Measurements from ENCODE around the gene CDH13. TPM values are rescaled to one million over a fixed set of nuclear protein-coding genes. Genes with fewer than 3 reads are reported as not detected.

The CDH13 gene
- total and polyA plus RNA-seq, 2 experiments from 2014 or later: 1.6 to 4.4 TPM

- Mint-ChIP-seq H3K27me3 (ENCODE audit: insufficient read depth, low read depth, poor library complexity) (peaks cover 2% of the 10 kb centered on the region), H3K36me3 (ENCODE audit: low read depth) (peaks cover 1% of the 10 kb centered on the region; the same call in 2 of the 3 replicates), H3K4me1 (peaks cover 2% of the 10 kb centered on the region; the same call in 1 of the 3 replicates), H3K27ac (no peak overlapping the region), H3K4me3 (no peak overlapping the region), H3K9me3 (peaks cover 5% of the 10 kb centered on the region; the same call in 2 of the 3 replicates)
- ATAC-seq: no peak
- Histone ChIP-seq H3K27me3 (ENCODE audit: insufficient read depth) (no peaks in the 10 kb centered on the region), H3K4me1 (ENCODE audit: insufficient read depth) (0 out of 2 replicates have a peak, but pooled peaks cover 4% of the 10 kb centered on the region), H3K9me2 (ENCODE audit: insufficient read depth) (peaks cover 12% of the 10 kb centered on the region; the same call in 1 of the 2 replicates), H3K4me3 (no peak overlapping the region), H2AFZ (no peak overlapping the region), H3K79me2 (replicated peaks; ENCODE audit: insufficient read depth) (no peaks in the 10 kb centered on the region), H4K20me1 (replicated peaks; ENCODE audit: insufficient read depth) (no peaks in the 10 kb centered on the region), H3K27ac (ENCODE audit: low read depth) (no peak overlapping the region), H3K4me2 (no peak overlapping the region), H3K36me3 (ENCODE audit: insufficient read depth) (no peaks in the 10 kb centered on the region), H3F3A (replicated peaks; ENCODE audit: low read depth) (no peaks in the 10 kb centered on the region)
- DNase-seq (ENCODE audit: low spot score): no peak
- TF ChIP-seq ZNF114 (CRISPR knock-in tag; IDR thresholded peaks at IDR 0.05): no peak
- TF ChIP-seq CREB1 (CRISPR knock-in tag; IDR thresholded peaks at IDR 0.05; ENCODE audit: low read depth): no peak
- TF ChIP-seq, protein P1, sequence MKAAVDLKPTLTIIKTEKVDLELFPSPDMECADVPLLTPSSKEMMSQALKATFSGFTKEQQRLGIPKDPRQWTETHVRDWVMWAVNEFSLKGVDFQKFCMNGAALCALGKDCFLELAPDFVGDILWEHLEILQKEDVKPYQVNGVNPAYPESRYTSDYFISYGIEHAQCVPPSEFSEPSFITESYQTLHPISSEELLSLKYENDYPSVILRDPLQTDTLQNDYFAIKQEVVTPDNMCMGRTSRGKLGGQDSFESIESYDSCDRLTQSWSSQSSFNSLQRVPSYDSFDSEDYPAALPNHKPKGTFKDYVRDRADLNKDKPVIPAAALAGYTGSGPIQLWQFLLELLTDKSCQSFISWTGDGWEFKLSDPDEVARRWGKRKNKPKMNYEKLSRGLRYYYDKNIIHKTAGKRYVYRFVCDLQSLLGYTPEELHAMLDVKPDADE (IDR thresholded peaks at IDR 0.05): no peak
- no peak for TF ChIP-seq NANOG (IDR thresholded peaks at IDR 0.05; ENCODE audit: borderline replicate concordance)
- no peak for TF ChIP-seq JUNB (IDR thresholded peaks at IDR 0.05; ENCODE audit: unreplicated experiment)
- TF ChIP-seq EZH2phosphoT487 (IDR thresholded peaks at IDR 0.05; ENCODE audit: unreplicated experiment): no peak
- no peak for TF ChIP-seq REST (IDR thresholded peaks at IDR 0.05; ENCODE audit: unreplicated experiment)
Measured at GRCh38 chr16:82594114-82594513, 32.7 kb upstream of the CDH13 start.

DNA sequence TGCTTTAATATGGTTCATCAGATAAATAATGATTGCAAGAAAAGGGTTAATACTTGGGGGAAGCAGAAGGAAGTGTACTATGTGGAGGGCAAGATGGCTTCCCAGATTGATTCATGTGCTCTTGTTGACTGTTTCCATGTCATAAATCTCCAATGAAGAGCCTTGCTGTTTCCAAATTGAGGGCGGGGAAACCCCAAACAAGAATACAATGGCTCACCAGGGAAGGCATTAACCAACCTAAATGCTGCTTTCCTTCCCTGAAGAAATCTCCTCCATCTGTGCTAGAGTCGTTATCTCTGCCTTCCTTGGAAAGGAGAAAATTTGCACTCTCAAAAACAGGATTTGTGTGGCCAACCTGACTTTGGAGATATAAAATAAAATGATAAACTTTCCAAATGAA, 28.0 kb upstream of the CDH13 start:
- no peaks in the 10 kb centered on the region for H3K27me3 ChIP-seq (ENCODE audit: insufficient read depth)
- no peaks in the 10 kb centered on the region for H3F3A ChIP-seq (replicated peaks; ENCODE audit: low read depth)
- H3K79me2 ChIP-seq (replicated peaks; ENCODE audit: insufficient read depth): no peaks in the 10 kb centered on the region
- no peak for ATAC-seq
- no peak overlapping the region for H3K4me2 ChIP-seq
- no peak overlapping the region for H3K27ac ChIP-seq (ENCODE audit: low read depth)
- H4K20me1 ChIP-seq (replicated peaks; ENCODE audit: insufficient read depth): no peaks in the 10 kb centered on the region
- H3K9me2 ChIP-seq (ENCODE audit: insufficient read depth): peaks cover 11% of the 10 kb centered on the region; the same call in 1 of the 2 replicates
- Mint-ChIP-seq H3K4me3 (no peak overlapping the region), H3K27ac (no peak overlapping the region), H3K36me3 (ENCODE audit: low read depth) (peaks cover 17% of the 10 kb centered on the region; the same call in 2 of the 3 replicates), H3K4me1 (peaks cover 5% of the 10 kb centered on the region), H3K9me3 (peaks cover 17% of the 10 kb centered on the region), H3K27me3 (ENCODE audit: insufficient read depth, low read depth, poor library complexity) (peaks cover 8% of the 10 kb centered on the region)
- no peaks in the 10 kb centered on the region for H3K36me3 ChIP-seq (ENCODE audit: insufficient read depth)
- no peak overlapping the region for H3K4me3 ChIP-seq
- no peak for DNase-seq (ENCODE audit: low spot score)
- H2AFZ ChIP-seq: no peak overlapping the region
- 0 out of 2 replicates have a peak, but pooled peaks cover 4% of the 10 kb centered on the region for H3K4me1 ChIP-seq (ENCODE audit: insufficient read depth)
- TF ChIP-seq CREB1 (CRISPR knock-in tag; IDR thresholded peaks at IDR 0.05; ENCODE audit: low read depth): no peak
- TF ChIP-seq POLR2AphosphoS5 (IDR thresholded peaks at IDR 0.05; ENCODE audit: low read depth): no peak
- TF ChIP-seq, protein P1 (IDR thresholded peaks at IDR 0.05): no peak
- TF ChIP-seq EZH2phosphoT487 (IDR thresholded peaks at IDR 0.05; ENCODE audit: unreplicated experiment): no peak
- no peak for TF ChIP-seq NANOG (IDR thresholded peaks at IDR 0.05; ENCODE audit: borderline replicate concordance)
- TF ChIP-seq STAT1 (IDR thresholded peaks at IDR 0.05; ENCODE audit: unreplicated experiment): no peak
- no peak for TF ChIP-seq JUNB (IDR thresholded peaks at IDR 0.05; ENCODE audit: unreplicated experiment)
- no peak for TF ChIP-seq ZNF114 (CRISPR knock-in tag; IDR thresholded peaks at IDR 0.05)
- TF ChIP-seq REST (IDR thresholded peaks at IDR 0.05; ENCODE audit: unreplicated experiment): no peak
- TF ChIP-seq ZNF331 (CRISPR knock-in tag; IDR thresholded peaks at IDR 0.05; ENCODE audit: low read depth): no peak
- TF ChIP-seq EZH2 (IDR thresholded peaks at IDR 0.05; ENCODE audit: low read depth, unreplicated experiment): no peak
- no peak for TF ChIP-seq CTCF (conservative IDR thresholded peaks at IDR 0.05; ENCODE audit: low read depth in 2 of 2)

All from GM23338 (cell line).